GM18520 (cell line): Measurements from ENCODE around the gene BMP2.

Experiments used
- ATAC-seq: cut with Tn5 transposase; IDR thresholded peaks from one replicate; pipeline ENCODE4 v1.9.1; 2021; ENCODE audit not compliant: unreplicated experiment

BMP2 gene

DNA sequence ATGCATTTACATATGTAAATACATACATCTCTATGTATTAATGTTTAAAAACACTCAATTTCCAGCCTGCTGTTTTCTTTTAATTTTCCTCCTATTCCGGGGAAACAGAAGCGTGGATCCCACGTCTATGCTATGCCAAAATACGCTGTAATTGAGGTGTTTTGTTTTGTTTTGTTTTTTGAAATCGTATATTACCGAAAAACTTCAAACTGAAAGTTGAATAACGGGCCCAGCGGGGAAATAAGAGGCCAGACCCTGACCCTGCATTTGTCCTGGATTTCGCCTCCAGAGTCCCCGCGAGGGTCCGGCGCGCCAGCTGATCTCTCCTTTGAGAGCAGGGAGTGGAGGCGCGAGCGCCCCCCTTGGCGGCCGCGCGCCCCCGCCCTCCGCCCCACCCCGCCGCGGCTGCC lies 355 bp upstream of the BMP2 start:
- no peak for ATAC-seq

DNA sequence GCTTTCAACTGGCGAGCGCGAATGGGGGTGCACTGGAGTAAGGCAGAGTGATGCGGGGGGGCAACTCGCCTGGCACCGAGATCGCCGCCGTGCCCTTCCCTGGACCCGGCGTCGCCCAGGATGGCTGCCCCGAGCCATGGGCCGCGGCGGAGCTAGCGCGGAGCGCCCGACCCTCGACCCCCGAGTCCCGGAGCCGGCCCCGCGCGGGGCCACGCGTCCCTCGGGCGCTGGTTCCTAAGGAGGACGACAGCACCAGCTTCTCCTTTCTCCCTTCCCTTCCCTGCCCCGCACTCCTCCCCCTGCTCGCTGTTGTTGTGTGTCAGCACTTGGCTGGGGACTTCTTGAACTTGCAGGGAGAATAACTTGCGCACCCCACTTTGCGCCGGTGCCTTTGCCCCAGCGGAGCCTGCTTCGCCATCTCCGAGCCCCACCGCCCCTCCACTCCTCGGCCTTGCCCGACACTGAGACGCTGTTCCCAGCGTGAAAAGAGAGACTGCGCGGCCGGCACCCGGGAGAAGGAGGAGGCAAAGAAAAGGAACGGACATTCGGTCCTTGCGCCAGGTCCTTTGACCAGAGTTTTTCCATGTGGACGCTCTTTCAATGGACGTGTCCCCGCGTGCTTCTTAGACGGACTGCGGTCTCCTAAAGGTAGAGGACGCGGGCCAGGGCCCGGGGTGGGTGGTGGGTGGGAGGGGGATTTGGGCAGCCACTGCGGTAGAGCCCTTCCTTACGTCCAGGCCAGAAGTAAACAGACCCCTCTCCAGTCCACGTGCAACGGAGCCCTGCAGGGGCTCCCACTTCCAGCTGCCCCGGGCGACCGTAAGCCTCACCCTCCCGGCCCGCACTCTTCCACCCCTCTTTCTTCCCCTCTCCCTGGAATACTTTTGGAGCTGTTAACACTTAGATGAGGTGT lies 998 bp downstream of the BMP2 start:
- ATAC-seq = no peak

DNA sequence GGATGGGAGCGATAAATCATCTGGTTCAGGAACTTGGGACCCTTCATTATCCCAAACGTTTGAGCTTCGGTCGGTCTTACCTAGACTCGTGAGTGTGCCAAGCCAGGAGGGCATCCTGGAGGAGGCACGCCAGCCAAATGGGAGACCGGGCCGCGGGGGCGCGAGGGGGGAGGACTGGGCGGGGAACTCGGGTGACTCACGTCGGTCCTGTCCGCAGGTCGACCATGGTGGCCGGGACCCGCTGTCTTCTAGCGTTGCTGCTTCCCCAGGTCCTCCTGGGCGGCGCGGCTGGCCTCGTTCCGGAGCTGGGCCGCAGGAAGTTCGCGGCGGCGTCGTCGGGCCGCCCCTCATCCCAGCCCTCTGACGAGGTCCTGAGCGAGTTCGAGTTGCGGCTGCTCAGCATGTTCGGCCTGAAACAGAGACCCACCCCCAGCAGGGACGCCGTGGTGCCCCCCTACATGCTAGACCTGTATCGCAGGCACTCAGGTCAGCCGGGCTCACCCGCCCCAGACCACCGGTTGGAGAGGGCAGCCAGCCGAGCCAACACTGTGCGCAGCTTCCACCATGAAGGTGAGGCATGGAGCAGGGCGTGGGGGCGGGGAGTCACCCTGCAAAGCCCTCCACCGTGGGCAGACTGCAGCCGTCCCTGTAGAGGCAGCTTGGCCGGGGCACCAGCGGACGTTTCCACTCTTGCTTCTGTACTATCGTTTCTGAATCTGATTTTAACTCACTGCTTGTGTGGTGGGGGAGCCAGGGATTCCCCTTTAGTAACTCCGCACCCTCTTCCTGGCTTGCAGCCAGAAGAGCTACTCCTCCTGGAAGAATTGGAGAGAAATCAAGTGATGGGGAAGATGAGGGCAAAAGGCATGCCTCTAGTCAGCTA lies 2.7 kb downstream of the BMP2 start:
- no peak for ATAC-seq

DNA sequence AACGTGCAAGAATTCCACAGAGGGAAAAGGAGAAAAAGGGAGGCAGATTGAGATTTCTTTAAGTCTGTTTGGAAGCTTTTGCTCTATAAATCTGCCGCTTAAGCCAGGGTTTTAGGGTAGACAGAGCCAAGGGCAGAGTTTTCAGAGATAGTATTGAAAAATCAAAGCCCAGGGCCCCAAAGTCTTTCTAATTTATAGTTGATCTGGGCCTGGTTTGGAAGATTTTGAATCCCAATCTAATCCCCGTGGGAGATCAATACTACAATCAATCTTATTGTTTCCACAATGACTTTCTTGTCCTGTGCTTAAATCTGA lies 3.3 kb downstream of the BMP2 start:
- no peak for ATAC-seq

DNA sequence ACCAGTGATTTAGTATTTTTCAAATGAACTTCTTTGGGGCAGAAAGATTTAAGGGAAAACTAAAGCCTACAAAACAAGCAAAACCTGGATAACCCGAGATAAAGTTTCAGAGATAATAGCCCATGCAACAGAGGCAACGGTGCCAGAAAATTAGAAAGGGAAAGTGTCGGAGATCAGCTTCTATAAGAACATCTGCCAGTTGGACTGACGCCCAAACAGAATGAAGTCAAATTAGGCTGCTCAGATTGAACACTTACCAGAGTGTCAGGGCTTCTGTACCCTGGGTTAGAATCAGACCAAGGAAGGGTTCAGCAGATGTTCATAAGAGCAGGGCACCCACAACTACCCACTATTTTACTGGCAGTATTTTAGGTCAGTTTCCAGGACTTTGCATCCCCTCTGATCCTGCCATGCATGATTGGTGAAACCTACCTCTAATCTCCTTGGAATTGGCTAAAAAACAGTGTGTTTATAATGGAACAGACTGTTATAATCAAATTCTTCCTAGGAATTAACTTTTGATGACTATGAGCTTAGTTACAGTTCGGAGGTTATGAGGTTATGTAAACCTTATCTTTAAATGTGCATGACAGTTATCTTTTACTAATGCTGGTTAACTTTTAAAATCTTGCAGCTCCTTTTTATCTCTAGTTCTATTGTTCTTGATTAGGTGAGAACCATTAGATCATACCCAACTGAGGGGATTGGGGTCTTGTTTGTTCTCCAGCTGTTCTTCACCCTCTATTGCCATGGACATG lies 13.1 kb downstream of the BMP2 start:
- ATAC-seq = no peak

DNA sequence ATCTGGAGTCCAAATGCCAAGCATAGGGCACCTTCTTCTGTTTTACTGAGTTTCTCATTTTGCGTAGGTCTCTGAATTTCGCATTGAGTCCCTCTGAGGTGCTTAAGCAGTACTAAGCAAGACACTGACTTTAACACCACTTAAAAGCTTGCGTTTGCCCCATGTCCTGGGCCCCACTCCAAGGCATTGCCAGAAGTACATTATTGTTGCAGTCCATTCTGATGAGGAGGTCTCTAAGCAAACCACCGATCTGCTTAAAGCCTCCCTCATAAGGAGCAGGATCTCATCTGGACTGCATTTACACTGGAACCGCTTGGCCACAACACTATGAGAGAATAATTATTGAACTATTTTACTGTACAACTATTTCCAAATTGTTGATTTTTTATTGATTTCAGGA lies 16.3 kb downstream of the BMP2 start:
- no peak for ATAC-seq

DNA sequence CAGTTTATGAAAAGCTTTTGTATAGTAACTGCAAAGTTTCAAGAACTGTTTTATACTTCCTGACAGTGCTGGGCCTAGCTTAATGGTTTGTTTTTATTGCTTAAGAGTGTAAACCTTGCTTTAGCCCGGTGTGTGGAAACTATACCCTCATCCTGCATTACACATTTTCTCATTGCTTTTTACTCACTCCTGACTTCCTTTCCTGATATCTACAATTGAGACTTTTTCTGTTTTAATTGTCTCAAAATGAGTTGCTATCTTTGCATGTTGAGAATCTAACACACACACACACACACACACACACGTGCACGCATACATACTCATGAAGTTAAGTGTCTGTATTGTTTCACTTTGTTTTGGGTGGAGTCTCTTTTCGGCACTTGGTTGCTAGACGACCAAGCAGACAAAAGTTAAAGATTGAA lies 16.7 kb downstream of the BMP2 start:
- no peak for ATAC-seq

DNA sequence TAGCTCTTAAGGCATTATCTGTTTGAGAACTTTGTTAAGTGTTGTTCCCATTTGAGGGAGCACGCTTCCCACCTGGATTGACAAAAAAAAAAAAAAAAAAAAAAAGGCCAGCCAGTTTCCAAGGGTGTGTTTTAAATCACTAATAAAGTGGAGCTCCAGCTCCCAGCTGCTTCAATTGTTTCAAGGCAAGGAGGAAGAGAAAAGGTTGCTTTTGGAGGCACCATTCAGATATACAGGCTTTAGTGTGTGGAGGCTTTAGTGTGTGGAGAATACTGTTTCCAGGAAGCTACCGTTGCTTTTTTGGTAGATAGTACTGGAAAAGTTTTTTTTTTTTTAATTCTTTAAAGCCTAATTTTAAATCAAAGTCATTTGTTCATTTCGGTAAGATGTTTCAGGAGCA lies 17.3 kb downstream of the BMP2 start:
- no peak for ATAC-seq

DNA sequence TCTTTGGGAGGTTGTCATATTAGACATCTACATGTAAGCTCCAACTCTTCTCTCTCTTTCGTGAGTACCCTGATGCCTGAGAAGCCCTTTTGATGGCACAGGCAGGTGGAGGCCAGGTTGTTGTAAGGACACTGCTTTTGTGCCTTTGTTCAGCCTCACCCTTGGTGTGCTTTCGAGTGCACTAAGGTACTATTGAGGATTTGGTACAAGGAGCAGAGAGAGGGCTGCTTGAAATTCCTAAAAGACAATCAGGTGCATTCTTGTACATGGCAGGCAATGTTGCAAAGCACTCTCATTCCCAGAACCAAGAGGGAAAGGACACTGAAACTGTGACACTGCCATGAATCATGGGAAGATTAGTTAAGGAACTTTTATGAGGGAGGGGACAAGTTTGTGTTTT lies 19.1 kb downstream of the BMP2 start:
- no peak for ATAC-seq

DNA sequence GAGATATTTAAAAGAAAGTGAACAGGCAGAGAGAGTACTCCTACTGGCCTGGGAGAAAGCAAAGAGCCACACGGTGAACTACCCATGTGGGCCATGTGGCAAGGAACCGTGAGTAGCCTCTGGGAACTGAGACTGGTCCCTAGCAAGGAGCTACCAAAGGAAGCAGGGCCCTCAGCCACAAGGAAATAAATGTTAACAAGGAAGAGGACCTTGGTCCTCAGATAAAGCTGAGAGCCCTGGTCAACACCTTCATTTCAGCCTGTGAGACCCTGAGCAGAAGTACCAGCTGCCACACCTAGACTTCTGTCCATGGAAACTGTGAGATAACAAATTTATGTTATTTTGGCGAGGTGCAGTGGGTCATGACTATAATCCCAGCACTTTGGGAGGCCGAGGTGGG lies 25.3 kb downstream of the BMP2 start:
- no peak for ATAC-seq

DNA sequence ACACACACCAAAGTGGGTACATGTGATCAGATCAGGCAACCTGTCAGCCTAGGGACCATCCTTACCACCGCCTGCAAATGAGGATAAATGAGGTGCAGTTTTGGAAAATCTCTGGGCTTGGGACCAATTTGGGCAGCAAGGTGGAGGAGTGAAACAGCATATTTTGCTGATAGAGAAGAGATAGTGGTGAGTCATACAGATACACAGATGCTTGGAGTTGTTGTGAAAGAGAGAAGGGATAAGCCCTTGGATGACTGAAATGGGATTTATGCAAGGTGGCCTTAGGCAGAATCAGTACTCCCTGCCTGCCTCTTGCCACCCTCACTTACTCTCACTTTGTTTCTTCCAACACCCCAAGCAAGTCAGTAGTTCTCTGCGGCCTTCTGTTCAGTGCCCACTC lies 34.7 kb downstream of the BMP2 start:
- ATAC-seq = no peak

DNA sequence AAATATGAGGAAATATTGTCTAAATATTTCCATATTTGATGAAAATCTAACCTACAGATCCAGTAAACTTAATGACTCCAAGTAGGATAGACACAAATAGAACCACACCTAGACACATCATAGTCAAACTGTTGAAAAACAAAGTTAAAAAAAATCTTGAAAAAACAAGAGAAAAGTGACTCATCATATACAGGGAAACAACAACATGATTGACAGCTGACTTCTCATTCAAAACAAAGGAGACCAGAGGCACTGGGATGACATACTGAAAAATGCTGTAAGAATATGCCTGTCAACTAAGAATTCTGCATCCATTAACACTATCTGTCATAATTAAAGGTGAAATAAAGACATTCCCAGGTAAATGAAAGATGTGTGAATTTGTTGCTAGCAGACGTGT lies 38.8 kb downstream of the BMP2 start:
- no peak for ATAC-seq

DNA sequence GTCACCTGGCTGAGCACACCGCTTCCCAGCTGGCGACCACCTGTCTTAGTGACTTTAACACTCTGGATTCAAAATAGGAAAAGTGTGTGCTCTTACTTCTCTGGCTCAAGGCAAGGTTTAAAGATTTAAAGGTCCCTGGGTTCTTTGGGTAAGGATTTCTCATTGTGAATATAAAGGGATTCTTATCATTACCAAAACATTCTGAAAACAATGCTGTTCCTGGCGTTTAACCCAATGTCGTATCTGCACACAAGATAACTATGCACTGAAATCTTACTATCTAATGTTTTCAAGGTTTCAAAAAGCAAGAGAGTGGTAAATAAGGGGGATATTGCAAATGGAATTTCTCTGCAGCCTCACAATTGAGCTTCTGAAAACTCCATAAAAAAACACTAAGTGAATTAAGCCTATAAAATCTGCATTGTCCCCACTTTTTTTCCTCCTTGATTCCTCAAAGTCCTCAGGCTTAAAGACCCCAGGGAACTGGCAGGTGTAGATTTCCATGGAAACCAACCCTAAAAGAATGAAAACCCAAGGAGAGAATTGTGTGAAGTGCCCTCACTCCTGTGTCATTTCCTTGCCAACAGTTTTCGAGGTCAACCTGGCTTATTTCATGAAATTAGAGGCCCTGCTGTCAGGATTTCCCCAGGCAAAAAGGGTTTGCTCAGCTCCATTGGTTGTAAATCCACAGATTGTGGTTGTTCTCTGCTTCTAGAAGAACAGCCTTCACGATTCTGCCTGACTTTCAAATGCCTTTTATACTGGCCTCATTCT lies 44.0 kb downstream of the BMP2 start:
- no peak for ATAC-seq

DNA sequence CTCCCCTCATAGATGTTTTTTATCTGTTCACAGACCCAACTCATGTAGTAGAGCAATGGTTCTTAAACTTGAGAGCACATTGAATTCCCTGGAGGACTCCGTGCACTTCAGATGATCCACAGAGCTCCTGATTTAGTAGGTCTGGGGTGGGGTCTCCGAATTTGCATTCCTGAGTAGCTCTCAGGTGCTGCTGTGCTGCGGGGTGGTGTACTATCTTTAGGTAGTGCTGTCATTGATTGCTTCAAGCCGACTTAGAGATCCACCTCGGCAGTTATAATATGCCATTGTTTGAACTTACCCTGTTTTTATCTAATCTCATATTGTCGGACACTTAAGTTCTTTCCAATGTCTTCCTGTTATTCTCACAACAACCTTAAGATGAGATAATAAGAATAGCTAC lies 45.0 kb downstream of the BMP2 start:
- no peak for ATAC-seq

DNA sequence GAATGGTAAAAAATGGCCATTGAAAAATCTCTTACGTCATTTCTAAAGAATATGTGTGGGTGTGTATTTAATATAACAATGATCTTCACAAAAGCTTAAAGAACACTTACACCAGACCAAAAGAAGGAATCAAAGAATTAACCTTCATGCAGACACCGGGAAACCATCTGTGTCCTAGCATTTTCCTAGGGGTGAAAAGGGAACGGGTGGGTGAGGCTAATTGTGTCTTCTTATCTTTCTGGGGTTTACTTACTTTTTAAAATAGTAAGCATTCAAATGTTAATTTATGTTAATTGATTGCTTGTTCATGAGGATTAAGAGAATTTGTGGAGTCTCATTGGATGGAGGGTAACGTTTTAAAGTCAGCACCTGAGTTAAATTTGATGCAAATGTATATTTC lies 47.5 kb downstream of the BMP2 start:
- no peak for ATAC-seq

DNA sequence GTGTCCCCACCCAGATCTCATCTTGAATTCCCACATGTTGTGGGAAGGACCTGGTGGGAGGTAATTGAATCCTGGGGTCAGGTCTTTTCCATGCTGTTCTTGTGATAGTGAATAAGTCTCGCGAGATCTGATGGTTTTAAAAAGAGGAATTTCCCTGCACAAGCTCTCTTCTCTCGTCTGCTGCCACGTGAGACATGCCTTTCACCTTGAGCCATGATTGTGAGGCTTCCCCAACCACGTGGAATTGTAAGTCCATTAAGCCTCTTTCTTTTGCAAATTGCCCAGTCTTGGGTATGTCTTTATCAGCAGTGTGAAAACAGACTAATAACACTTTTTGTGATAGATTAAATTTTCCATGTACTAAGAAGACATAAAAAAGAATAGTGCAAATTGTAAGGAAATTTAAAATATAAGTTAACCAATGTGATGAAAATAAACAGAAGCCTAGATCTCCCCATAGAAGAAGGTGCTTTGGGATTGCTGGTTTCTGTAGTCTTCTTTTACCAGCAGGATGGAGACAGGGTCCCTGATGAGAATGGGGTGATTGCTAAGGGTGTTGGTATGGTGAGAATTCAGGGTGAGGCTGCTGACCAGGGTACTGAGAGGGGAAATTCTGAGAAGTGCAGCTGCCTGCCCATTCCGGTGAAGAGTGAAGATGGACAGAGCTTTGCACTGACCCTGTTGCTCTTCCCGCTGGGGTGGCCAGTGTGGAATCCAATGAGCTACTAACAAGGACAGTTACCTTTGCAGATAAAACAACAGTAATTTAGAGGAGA lies 50.7 kb downstream of the BMP2 start:
- no peak for ATAC-seq

DNA sequence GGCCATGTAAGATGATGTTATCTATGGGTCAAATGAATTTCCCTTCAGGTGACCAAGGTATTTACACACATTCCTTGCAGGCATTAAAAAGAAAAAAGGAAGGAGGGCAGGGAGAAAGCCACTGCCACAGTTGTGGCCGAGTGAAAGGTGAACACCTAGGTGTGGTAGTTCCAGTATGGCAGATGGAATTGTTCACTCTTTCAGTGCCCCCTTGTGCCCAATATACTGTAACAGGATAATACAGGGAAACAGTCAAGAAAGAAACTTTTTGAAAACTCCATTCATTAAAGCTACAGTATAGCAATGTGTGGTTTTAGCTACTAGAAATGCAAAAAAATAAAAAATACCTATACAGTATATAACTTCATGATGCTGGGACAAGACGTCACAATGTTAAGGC lies 52.1 kb downstream of the BMP2 start:
- ATAC-seq = no peak

DNA sequence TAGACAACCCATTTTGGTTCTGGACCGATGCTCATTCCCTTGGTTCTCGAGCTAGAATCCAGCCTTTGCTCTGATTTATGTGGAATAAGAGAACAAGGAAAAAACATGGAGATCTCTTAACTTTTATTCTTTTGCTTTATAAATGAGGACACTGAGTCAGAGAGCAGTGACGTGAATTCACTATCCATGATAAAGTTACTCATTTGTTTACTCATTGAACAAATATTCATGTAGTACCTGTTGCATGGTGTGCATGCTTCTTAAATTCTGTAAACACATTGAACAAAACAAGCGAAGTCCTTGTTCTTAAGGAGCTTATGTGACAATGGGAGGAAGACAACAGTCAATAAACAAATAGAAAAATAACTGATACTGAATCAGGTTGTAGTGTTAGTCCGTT lies 56.9 kb downstream of the BMP2 start:
- ATAC-seq = no peak

DNA sequence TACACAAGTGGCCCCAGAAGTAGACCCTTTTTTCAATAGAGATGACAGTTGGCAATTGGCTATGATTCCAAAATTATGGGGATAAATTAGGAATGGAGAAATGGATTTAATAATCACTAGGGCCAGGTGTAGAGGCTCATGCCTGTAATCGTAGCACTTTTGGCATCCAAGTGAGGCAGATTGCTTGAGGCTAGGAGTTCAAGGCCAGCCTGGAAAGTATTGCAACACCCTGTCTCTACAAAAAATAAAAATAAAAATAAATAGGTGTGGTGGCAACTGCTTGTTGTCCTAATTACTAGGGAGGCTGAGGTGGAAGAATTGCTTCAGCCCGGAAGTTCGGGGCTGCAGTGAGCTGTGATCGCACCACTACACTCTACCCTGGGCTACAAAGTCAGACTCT lies 60.0 kb downstream of the BMP2 start:
- ATAC-seq = no peak

DNA sequence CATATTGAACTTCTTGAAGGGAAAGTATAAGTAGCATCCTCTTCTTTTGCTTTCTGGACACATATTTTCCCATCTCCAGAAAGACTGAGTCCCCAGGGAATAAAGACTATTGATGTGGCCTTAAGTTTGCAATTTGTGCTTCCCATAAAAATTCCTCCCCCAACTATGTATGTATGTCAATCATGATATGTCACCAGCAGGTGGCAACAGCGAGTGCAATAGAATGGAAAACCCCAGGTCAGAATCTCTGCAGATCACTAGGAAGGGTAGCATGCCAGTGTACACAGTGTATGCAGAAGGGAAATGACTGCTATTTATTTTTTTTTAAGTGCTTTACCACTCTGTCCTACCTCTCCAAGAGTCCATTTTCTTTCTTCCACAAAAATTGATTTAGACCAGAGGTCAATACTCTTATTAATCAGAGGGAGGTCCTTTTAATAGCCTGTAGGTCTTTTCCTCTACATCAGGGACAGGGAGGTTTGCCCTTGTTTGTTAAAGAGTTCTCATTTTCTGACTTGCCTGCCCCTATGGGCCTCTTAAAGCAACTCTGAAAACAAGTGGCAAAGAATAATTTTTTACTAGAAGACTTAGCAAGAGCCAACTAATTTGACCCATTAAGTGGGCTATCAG lies 61.4 kb downstream of the BMP2 start:
- no peak for ATAC-seq
